ENCODE results near the gene CCDC91. TPM values are rescaled to one million over a fixed set of nuclear protein-coding genes. Genes with fewer than 3 reads are reported as not detected.
"Not testable (repeated sequence)": the region's sequence is repeated elsewhere in the genome, so short reads cannot be mapped to it uniquely, and the experiment has no call there.

The CCDC91 gene
- total RNA-seq, 1 donor from 2014 or later, result 13.5 TPM

GRCh38 chr12:28369483-28369882, 179.2 kb downstream of the CCDC91 start:
- H3K4me3 ChIP-seq, result no peak overlapping the region
- TF ChIP-seq, protein P1, sequence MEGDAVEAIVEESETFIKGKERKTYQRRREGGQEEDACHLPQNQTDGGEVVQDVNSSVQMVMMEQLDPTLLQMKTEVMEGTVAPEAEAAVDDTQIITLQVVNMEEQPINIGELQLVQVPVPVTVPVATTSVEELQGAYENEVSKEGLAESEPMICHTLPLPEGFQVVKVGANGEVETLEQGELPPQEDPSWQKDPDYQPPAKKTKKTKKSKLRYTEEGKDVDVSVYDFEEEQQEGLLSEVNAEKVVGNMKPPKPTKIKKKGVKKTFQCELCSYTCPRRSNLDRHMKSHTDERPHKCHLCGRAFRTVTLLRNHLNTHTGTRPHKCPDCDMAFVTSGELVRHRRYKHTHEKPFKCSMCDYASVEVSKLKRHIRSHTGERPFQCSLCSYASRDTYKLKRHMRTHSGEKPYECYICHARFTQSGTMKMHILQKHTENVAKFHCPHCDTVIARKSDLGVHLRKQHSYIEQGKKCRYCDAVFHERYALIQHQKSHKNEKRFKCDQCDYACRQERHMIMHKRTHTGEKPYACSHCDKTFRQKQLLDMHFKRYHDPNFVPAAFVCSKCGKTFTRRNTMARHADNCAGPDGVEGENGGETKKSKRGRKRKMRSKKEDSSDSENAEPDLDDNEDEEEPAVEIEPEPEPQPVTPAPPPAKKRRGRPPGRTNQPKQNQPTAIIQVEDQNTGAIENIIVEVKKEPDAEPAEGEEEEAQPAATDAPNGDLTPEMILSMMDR (IDR thresholded peaks at IDR 0.05), result no peak
- intact Hi-C loops (cut with DNase I), result no loop called here
- no peaks in the 10 kb centered on the region for H3K27me3 ChIP-seq
- peaks cover 0 to 40% of the 10 kb centered on the region in 2 donors for H3K9me3 ChIP-seq
- H3K4me1 ChIP-seq, result no peaks in the 10 kb centered on the region
- DNase-seq (ENCODE audit: low spot score in 2 of 2), result no peak
- peaks cover 4 to 23% of the 10 kb centered on the region in 2 donors for H3K36me3 ChIP-seq
- H3K27ac ChIP-seq, result no peak overlapping the region

- H3K27ac ChIP-seq, result no peak overlapping the region
- DNase-seq (ENCODE audit: low spot score in 2 of 2), result no peak
- peaks cover 0 to 2% of the 10 kb centered on the region in 2 donors for H3K4me1 ChIP-seq
- no peak overlapping the region for H3K4me3 ChIP-seq
- H3K27me3 ChIP-seq, result no peaks in the 10 kb centered on the region
- TF ChIP-seq, protein P1 (IDR thresholded peaks at IDR 0.05), result no peak
- intact Hi-C loops (cut with DNase I), result no loop called here
- H3K36me3 ChIP-seq, result peaks cover 0 to 12% of the 10 kb centered on the region in 2 donors
- H3K9me3 ChIP-seq, result peaks cover 0 to 22% of the 10 kb centered on the region in 2 donors
These were observed 184.3 kb downstream of the CCDC91 start for GRCh38 chr12:28374556-28374955.

GRCh38 chr12:28378736-28379135, 188.5 kb downstream of the CCDC91 start:
- Histone ChIP-seq H3K36me3 (no peaks in the 10 kb centered on the region), H3K4me1 (peaks cover 0 to 2% of the 10 kb centered on the region in 2 donors), H3K9me3 (no peaks in the 10 kb centered on the region), H3K27me3 (no peaks in the 10 kb centered on the region), H3K27ac (no peak overlapping the region), H3K4me3 (no peak overlapping the region)
- no peak for DNase-seq (ENCODE audit: low spot score in 2 of 2)
- TF ChIP-seq, protein P1 (IDR thresholded peaks at IDR 0.05), result no peak
- intact Hi-C loops (cut with DNase I), result no loop called here

- H3K36me3 ChIP-seq; H3K4me1 ChIP-seq; H3K9me3 ChIP-seq; H3K27me3 ChIP-seq; intact Hi-C loops (cut with DNase I); H3K27ac ChIP-seq; H3K4me3 ChIP-seq; DNase-seq (ENCODE audit: low spot score in 2 of 2): not testable (repeated sequence)
These were observed 189.5 kb downstream of the CCDC91 start for GRCh38 chr12:28379779-28380178.

DNA sequence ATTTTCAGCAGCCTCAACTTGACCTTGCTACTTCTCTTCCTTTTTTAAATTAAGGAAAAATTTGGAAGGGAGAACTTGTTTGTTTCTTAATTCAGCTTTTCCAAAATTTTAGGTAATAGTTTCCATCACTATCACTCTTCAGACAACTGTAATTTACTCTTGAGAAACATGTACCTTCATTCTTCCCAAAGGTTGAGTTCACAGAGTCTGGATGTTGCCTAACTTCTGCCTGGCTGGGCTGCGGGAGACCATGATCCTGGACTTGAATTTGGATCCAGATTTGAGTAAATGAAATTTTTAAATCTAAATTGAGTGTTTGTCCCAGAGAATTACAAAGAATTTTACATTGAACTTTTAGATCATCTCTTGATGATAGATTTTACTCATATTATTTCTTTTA, 193.1 kb downstream of the CCDC91 start:
- TF ChIP-seq, protein P1 (IDR thresholded peaks at IDR 0.05), result no peak
- intact Hi-C loops (cut with DNase I), result no loop called here
- H3K9me3 ChIP-seq, result no peaks in the 10 kb centered on the region

GRCh38 chr12:28388879-28389278, 198.6 kb downstream of the CCDC91 start:
- Histone ChIP-seq H3K9me3 (no peaks in the 10 kb centered on the region), H3K27me3 (no peaks in the 10 kb centered on the region), H3K4me3 (no peak overlapping the region), H3K4me1 (peaks cover 0 to 6% of the 10 kb centered on the region in 2 donors), H3K27ac (no peak overlapping the region), H3K36me3 (no peaks in the 10 kb centered on the region)
- intact Hi-C loops (cut with DNase I), result no loop called here
- TF ChIP-seq, protein P1 (IDR thresholded peaks at IDR 0.05), result no peak
- no peak for DNase-seq (ENCODE audit: low spot score in 2 of 2)

More for the DNA sequence above, 193.1 kb downstream of the CCDC91 start:
- H3K36me3 ChIP-seq, result no peaks in the 10 kb centered on the region
- no peak overlapping the region for H3K4me3 ChIP-seq
- no peaks in the 10 kb centered on the region for H3K27me3 ChIP-seq
- H3K27ac ChIP-seq, result no peak overlapping the region
- DNase-seq (ENCODE audit: low spot score in 2 of 2), result no peak
- peaks cover 0 to 2% of the 10 kb centered on the region in 2 donors for H3K4me1 ChIP-seq
